GM19240 (cell line): Measurements from ENCODE around the gene TMEM119.
"Not testable (repeated sequence)": the region's sequence is repeated elsewhere in the genome, so short reads cannot be mapped to it uniquely, and the experiment has no call there.

Source experiments
- DNase-seq: peaks from one replicate; pipeline ENCODE4 v3.0.0; 2011; ENCODE audit warnings: low spot score; ENCODE audit not compliant: insufficient read length

Gene TMEM119

DNA sequence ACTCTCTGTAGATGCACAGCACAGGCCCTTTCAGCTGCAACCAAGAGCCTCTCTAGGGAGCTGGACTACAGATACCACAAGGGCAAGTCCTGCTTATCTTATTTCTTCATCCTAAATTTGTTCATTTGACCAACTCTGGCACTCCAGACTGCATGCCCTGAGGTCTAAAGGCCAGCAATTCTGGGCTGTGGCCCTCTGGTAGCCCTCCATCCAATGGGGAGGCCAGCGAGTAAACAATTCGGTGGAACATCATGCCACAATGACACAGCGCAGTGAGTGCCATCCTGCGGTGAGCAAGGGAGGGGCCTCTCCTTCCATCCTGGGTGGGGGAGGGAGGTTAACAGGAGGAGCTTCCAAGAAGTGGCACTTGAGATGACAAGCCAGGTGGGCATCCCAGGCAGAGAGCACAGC lies 36.5 kb upstream of the TMEM119 start:
- no peak for DNase-seq

DNA sequence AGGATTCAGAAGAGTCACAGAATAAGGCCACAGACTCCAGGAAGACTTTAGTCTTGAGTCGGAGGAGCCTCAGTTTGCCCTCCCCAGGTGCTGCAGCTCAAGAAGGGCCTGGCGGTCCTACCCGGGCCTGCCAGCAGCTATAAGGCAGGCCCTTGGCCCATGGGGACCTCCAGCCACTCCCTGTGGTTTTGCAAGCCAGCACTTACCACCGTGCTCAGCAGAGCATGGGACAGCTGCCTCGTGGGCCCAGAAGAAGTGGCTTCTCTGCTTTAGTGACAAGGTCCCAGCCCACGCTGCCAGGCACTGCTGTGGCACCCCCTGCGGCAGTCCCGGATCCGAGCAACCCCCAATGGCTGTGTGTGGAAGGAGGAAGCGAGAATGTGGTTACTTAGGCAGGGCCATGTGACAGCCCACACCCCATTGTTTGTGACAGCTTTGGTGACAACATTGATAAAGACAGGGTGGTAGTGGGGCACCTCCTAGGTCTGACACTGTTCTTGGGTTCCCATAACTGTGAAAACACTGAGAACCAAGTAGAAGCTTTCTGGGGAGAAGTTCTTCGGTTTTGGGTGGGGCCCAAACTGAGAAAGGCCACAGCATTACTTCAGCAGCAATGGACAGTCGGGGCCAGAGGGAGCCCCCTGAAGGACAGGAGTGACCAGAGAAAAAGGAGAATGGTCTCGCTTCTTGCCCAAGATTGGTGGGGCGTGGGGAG lies 35.8 kb upstream of the TMEM119 start, which contains the start of gene SELPLG:
Gene SELPLG (minus strand): TSS at position 361 of the 715 bp plus-strand sequence. CDS start 9,587 bp downstream, outside the sequence.
- DNase-seq, result peak; percentile 73

DNA sequence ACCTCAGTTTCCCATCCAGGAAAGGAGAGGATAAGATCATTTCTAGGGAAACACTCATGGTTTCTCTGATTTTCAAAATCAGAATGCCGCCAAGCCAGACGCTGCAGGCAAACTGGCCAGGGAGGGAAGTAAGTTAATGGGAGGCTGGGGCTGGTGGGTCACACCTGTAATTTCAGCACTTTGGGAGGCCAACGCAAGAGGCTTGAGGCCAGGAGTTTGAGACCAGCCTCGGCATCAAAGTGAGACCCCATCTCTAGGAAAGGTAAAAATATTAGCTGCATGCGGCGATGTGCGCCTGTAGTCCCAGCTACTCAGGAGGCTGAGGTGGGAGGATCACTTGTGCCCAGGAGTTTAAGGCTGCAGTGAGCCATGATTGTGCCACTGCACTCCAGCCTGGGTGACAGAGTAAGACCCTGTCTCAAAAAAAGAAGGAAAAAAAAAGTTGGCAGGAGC lies 35.2 kb upstream of the TMEM119 start:
- DNase-seq, result no peak

DNA sequence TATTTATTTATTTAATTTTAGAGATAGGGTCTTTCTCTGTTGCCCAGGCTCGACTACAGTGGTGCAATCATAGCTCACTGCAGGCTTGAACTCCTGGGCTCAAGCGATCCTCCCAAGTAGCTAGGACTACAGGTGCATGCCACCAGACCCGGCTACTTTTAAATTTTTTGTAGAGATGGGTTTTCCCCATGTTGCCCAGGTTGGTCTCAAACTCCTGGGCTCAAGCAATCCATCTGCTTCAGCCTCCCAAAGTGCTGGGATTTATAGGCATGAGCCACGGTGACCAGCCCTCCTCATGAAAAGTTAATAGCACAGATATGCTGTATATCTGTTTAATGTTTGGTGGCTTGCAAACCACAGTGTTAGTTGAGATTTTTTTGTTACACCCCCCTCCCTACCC lies 33.4 kb upstream of the TMEM119 start:
- DNase-seq, result not testable (repeated sequence)

DNA sequence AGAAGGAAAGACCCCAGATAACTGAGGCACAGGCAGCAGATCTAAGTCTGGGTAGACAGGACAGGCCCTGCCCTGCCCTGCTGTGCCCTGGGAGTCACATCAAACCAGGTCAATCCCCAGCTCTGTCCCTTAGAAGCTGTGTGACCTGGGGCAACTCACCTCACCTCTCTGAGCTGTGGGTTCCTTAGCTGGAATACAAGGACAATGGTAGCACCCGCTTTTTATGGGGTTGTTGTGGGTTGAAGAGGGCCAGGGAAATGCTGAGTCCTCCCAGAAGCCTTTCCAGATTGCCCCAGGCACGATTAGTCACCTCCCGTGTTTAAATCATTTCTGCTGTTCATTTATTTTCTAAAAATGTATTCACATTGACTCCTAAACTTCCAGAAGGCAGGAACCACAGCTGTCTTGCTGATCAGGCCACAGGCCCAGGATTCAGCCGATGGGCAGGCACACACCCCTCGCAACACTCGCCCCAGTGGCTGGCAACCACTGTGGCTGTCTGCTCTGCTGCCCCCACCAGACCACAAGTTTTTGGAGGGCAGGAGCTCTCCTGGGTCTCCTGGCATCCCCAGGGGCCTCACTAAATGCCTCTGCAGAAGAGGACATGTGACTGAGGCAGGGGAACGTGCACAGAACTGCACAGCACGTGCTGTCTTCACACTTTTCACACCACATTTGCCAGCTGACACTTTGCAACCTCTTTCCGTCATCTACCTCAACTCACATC lies 32.8 kb upstream of the TMEM119 start:
- DNase-seq, result no peak

DNA sequence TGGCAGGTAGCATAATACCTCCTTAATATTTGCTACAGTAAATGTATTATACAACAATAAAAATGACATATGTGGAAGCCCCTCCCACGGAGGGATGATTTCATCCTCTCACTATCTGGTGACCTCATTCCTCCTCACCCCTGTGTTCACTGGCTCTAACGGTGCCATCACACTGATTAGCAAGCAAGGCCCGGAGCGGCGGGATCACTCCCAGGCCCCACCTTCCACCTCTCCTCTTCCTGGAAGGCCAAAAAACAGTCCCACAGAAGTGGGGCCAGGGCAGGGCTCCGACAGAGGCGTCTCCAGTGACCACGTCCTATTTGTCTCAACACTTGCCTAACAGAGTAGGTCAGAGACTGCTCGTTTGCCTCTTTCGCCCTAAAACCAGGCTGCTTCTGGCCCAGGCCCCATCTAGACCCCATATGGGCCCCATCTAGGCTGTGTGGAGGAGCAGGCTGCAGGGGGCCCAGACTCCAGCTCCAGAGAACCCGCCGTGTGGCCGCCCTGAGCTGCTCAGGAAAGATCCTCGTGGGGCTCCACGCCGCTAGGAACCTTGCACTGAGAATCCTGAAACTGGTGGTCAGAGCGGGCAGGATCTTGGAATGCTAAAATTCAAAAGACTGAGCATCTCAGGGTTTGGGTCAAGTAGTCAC lies 32.1 kb upstream of the TMEM119 start:
- no peak for DNase-seq

DNA sequence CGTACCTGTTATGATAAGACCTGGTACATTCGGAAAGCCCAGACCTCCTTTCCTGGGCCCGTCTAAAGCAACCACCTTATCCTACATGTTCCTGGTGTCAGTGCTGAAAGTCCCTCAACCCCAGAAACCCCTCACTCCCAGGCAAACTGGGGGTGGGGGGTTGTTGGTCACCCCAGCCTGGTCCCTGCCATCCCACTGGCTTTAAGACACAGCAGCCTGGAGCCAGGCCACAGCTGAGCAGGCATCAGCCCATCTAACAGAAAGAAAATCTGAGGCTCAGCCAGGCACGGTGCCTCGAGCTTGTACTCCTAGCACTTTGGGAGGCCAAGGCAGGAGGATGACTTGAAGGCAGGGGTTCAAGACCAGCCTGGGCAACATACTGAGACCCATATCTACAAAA lies 31.3 kb upstream of the TMEM119 start:
- no peak for DNase-seq

DNA sequence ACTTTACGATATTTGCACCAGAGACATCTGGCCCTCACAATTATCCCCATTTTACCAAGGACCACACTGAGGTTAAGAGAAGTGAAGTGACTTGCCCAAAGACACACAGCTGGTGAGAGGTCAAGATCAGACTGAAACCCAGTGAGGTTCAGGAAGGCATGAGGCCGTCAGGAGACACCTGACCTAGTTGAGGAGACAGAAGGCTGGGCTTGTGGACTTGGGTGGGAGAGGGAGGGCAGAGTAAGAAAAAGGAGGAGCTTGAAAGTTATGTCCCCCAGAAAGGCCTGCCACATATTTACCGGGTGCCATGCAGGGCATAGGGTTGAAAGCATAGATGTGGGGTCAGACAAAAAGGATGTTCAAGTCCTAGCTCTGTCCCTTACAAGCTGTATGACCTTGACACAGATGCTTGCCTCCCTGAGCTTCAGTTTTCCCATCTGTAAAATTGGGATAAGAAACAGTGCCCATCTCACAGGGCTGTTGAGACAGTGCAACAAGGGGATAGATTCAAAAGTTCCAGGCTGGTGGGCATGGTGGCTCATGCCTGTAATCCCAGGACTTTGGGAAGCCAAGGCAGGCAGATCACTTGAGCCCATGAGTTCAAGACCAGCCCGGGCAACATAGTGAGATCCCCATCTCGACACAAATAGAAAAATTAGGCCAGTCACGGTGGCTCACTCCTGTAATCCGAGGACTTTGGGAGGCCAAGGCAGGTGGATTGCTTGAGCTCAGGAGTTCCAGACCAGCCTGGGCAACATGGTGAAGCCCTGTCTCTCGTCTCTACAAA lies 29.4 kb upstream of the TMEM119 start:
- no peak for DNase-seq

DNA sequence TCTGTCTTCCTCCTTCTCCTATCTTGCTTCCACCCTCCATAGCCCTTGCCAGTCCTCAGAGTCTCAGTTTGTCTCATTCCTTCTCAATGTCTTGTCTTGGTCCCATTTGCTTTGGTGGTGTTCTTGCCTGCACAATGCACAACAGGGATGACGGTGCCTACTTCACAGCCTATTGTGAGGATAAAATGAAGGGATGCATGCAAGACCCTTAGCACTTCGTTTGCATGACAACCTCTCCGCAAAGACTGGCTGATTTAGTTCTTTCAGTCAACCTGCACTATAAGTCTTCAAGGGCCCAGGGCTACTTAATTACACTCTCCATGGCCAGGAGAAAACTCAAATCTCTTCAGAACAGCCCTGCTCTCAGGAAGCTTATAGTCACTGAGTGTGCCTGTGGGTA lies 27.3 kb upstream of the TMEM119 start:
- DNase-seq, result no peak

DNA sequence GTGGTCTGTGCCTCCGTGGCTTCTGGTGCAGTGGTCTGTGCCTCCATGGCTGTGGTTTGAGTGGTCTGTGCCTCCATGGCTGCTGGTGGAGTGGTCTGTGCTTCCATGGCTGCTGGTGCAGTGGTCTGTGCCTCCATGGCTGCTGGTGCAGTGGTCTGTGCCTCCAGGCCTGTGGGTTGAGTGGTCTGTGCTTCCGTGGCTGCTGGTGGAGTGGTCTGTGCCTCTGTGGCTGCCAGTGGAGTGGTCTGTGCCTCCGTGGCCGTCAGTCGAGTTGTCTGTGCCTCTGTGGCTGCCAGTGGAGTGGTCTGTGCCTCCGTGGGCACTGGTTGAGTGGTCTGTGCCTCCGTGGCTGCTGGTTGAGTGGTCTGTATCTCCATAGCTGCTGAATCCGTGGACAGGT lies 25.7 kb upstream of the TMEM119 start:
- no peak for DNase-seq

DNA sequence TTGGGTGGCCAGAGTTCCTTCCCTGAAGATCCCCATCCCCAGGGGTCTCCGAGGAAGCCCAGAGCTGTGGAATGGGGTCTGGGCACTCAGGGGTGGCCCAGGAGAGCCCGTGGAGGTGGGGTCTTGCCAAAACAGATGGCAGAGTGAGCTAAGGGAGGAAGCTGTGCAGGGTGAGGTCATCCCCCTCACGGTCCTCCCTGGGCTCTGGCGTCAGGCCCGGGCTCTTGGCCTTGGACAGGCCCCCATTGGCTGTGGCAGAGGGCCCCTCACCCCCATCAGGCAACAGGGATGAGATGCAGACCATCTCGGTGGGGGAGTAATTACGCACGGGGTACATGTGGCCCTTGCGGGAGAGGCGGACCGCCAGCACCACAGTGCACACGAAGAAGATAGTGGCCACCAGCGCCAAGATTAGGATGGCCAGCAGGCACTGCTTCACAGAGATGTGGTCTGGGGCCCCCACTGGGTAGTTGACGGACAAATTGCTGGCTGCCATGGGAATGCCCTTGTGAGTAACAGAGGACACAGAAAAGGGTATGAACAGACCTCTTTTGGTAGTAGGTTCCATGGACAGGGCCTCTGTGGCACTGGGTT lies 25.1 kb upstream of the TMEM119 start:
- no peak for DNase-seq

DNA sequence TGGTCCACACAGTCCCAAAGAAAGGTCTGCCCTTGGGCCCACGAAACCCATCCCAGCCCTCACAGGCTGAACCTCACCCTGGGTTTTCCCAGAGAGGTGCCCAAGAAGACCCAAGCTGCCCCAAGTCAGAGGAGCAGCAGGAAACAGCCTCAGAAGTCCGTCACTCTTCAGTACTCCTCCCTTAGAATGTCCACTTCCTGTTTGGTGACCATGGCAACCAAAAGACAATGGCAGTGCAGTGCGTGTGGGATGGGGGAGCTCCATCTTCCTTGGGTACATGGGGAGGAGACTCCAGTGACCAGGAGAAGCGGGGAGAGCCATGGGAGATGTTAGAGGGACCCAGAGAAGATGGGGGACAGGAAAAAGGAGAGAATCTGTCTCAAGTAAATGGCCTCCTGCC lies 24.5 kb upstream of the TMEM119 start:
- no peak for DNase-seq

DNA sequence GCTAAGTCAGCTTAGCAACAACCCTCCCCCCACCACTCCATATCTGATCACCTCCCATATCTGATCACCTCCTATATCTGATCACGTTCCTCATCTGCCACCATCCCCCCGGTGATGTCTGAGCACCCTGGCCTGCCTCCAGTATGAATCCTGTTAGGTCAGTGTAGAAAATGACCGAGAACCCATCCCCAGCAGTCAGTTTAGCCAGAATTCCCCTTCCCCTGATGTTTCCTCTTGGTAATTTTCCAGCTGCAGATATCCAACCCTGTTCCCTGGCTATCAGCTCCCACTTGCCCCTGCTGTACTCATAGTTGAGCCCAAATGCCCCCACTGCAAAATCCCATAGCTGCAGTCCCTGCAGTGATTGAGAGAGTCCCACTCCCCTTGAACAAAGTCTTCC lies 23.3 kb upstream of the TMEM119 start:
- no peak for DNase-seq

DNA sequence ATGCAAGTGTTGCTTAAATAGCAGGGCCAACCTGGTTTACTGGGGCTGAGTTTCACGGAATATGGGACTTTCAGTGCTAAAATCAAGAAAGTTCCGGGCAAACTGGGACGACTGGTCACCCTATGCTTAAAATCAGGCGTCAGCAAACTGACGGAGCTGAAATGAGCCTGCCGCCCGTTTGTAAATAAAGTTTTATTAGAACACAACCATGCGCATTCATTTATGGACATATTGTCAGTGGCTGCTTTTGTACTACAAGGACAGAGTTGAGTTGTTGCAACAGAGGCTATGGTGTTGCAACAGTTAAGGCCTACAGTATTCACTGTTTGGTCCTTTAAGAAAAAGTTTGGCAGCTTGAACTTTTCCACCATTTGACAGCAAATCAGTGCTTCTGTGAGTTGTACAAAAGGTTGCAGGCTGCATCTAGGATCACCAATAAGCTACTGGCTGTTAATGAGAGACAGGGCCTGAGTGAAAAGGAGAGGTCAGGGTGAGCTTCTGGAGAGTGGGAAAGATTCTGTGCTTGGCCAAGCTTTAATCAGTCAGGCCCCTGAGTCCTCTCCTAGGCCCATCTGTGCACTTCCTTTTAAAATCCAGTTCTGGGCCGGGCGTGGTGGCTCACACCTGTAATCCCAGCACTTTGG lies 22.5 kb upstream of the TMEM119 start:
- DNase-seq, result no peak

DNA sequence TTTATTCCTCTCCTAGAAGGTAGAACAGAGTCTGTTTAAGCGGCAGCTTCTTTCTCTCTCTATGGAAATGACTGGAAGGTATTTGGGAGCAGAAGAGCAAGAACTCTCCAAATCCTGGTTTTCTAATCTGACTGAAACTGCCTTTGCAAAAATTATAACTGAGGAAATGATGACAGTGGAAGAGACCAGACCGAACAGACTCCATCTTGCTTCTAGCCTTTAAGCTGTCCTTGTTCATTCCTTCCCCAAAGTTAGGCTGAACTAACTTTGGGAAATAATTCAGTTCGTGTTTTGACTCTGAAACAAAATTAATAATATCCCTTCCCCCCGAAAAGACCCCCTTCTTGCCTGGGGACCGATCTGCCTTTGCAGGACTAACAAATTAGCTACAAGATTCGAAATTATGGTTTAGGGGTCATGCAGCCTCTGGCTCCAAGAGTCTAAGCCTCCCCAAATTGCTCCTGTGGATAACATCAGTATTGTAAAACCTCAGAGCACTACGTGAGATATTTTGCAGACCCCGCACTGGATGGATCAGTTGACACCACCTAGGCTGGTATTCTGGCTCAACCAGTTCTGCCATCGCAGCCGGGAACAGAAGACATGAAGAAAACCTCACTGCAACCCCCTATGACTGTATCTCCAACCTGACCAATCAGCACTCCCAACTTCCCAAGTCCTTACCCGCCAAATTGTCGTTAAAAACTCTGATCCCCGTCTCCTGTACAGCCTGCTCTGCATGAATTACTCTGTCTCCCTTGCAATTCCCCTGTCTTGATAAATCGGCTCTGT lies 21.7 kb upstream of the TMEM119 start:
- no peak for DNase-seq

DNA sequence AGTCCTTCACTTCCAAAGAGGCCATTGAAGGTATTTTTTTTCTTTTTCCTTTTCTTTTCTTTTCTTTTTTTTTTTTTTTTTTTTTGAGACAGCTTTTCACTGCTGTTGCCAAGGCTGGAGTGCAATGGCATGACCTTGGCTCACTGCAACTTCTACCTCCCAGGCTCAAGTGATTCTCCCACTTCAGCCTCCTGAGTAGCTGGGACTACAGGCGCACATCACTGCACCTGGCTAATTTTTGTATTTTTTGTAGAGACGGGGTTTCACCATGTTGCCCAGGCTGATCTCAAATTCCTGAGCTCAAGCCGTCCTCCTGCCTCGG lies 21.0 kb upstream of the TMEM119 start:
- DNase-seq, result not testable (repeated sequence)

DNA sequence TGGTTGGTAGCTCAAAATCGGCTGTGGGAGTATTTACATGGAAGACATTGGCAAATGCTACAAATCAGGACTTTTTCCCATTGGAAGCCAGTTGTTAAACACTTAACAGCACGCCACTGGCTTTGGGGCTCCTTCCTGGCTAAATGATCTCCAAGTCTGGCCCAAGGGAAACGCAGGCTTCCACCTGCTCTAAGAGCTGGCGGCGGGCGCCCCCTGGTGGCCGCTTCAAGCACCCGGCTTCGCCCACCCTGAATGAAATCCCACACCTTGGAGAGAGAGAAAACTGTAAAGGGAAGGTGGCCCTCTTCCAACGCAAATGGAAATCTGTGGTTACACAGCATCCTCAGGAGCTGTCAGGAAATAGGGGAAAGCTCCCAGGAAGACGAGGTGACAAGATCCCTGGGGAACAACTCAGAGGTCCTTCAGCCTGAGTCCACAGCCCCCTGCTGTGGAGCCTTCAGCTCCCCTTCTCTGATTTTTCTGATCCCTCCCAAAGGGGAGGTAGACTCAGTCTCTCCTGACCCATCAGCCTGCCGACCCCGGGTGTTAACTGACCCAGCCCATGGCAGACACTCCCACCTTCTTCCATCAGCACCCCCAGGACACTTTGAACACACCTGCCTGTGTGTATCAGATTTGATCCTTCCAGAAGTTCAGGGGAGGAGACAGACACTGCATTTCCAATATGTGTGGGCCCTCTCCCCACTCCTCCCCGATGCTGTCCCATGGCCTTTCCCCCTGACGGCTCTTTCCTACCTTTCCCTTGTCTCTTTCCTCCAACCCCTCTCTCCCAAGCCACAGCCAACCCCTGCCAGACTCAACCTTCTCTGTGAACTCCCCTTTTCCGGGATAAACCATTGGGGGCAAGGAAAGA lies 20.4 kb upstream of the TMEM119 start:
- DNase-seq, result peak; percentile 66

DNA sequence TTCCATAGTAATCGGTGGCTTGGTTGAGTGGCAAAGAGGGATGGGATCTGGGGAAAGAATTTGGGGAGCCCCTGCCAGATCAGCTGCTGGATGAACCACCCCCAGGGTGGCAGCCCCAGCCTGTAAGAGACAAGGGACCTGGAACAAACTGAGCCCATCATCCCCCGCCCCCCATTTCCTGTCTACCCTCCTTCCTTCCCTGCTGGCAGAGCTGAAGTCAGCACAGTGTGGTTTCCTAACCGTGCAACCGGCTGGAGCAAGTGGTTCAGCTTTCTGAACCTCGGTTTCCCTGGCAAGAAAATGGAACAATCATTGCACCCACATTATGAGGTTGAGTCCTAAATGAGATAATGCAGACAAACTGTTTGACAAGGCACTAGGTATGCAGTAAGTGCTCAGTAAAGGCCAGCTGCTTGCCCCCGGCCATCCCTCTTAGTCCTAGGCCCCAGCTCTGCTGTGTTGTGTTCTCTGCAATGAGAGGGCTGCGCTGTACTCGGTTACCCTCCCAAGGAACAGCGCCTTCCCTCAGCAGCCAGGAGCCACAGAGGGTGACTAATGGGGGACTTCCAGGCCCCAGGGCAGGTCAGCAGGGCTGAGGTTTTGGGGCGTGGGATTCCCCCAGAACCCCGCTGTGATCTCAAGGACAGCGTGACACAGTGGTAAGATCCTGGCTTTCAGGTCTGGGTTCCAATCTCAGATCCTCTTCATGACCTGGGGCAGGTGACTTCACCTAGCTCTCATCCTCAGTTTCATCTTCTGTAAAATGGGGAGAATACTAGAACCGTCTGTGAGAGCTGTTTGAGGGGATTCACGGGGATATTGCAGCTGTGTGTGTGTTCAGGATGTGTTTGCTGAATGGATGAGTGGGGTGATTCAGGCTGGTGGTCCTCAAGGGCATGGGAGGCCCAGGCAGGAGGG lies 19.3 kb upstream of the TMEM119 start:
- DNase-seq, result peak; percentile 83
